K562 (cell line): Measurements from ENCODE around the gene ANKMY1. TPM values are rescaled to one million over a fixed set of nuclear protein-coding genes. Genes with fewer than 3 reads are reported as not detected.

ENCODE experiments used
- ELK1 ChIP-seq: sonication (generic); formaldehyde crosslinking; IDR thresholded peaks from 2 replicates; pipeline ENCODE4 v1.8.1; 2022; ENCODE audit warnings: missing genetic modification reagents
- GABPB2 ChIP-seq: fragments of 250-450 bp; sonication (Bioruptor Pico); conservative IDR thresholded peaks from 2 replicates; pipeline ENCODE4 v1.5.1; 2021; ENCODE audit warnings: mild to moderate bottlenecking
- HDAC3 ChIP-seq: fragments of 450-650 bp; IDR thresholded peaks from 2 replicates; pipeline ENCODE4 v1.6.1; 2018; ENCODE audit warnings: borderline replicate concordance, mild to moderate bottlenecking, moderate library complexity; ENCODE audit not compliant: partially characterized antibody
- JUND ChIP-seq, 2 experiments: IDR thresholded peaks; 2 replicates in 1 of 2; 3 replicates in 1 of 2; pipeline ENCODE4 v1.6.1; 2011; ENCODE audit warnings: borderline replicate concordance in 2 of 2, low read depth in 2 of 2, low read length in 2 of 2, improper control_type of control experiment in 1 of 2, missing biosample characterization in 1 of 2, missing genetic modification characterization in 1 of 2, missing genetic modification reagents in 1 of 2
- POLR2A ChIP-seq: fragments of 450-650 bp; conservative IDR thresholded peaks from 2 replicates; pipeline ENCODE4 v1.6.1; 2016
- POLR2B ChIP-seq: fragments of 450-650 bp; IDR thresholded peaks from 2 replicates; pipeline ENCODE4 v1.6.1; 2018; ENCODE audit warnings: low read depth; ENCODE audit not compliant: partially characterized antibody
- PRDM10 ChIP-seq: fragments of 450-650 bp; IDR thresholded peaks from 2 replicates; pipeline ENCODE4 v1.6.1; 2018; ENCODE audit not compliant: partially characterized antibody
- RBM14 ChIP-seq: fragments of 200-400 bp; formaldehyde crosslinking; IDR thresholded peaks from 2 replicates; pipeline ENCODE4 v1.6.1; 2018; ENCODE audit warnings: low read depth, mild to moderate bottlenecking, low read length, moderate library complexity, borderline replicate concordance; ENCODE audit not compliant: insufficient read depth
- RCOR1 ChIP-seq, 2 experiments: IDR thresholded peaks; 2 replicates each; pipeline ENCODE4 v1.6.1; 2012; ENCODE audit warnings: low read depth in 2 of 2, low read length in 2 of 2, borderline replicate concordance in 1 of 2, improper control_type of control experiment in 1 of 2
- TSHZ1 ChIP-seq: fragments of 250-450 bp; sonication (Bioruptor Pico); IDR thresholded peaks from 2 replicates; pipeline ENCODE4 v1.4.0; 2020; ENCODE audit warnings: mild to moderate bottlenecking, moderate library complexity
- ZNF133 ChIP-seq: fragments of 250-450 bp; sonication (Bioruptor Pico); IDR thresholded peaks from 2 replicates; pipeline ENCODE4 v1.4.0; 2020; ENCODE audit warnings: mild to moderate bottlenecking
- ZNF354B ChIP-seq: fragments of 250-450 bp; sonication (Bioruptor Pico); IDR thresholded peaks from 2 replicates; pipeline ENCODE4 v1.4.0; 2020
- ZNF431 ChIP-seq: sonication (generic); formaldehyde crosslinking; IDR thresholded peaks from 2 replicates; pipeline ENCODE4 v1.8.0; 2022; ENCODE audit warnings: mild to moderate bottlenecking, missing genetic modification reagents
- ZNF592 ChIP-seq: fragments of 450-650 bp; IDR thresholded peaks from 2 replicates; pipeline ENCODE4 v1.6.1; 2017; ENCODE audit warnings: antibody characterized with exemption, mild to moderate bottlenecking
- polyA plus RNA-seq, 8 experiments: library from polyadenylated mRNA; depleted of rRNA in 4 of 8; stranded (reverse) in 5 of 8; unstranded in 3 of 8; fragments of >200 nt; fragmentation: Nextera tagmentation in 2 of 8; fragmentation: Illumina TruSeq in 1 of 8; extraction: Ambion mirVana in 2 of 8; extraction: Trizol in 1 of 8; gene quantifications; 2 replicates each; pipeline versions ENCODE4 v1.2.1 to v1.2.3, GENCODE V29; 2011 to 2014; ENCODE audit warnings: inconsistent platforms in 1 of 8, missing spikeins in 1 of 8
- total RNA-seq, 7 experiments: library from RNA; depleted of rRNA in 6 of 7; stranded (reverse); fragments of >200 nt in 6 of 7; fragmentation: Illumina TruSeq in 2 of 7; extraction: Trizol in 2 of 7; gene quantifications; 2 replicates each; pipeline versions ENCODE4 v1.2.1 to v1.2.3, GENCODE V29; 2011 to 2021; ENCODE audit warnings: low replicate concordance in 1 of 7

Gene ANKMY1
- total and polyA plus RNA-seq, 9 of the 15 experiments (the other 6 are each of a cell fraction or from before 2014, with no cell fraction given) = 0.75 to 15.1 (median 11.7) TPM

- TF ChIP-seq POLR2B (peak; percentile 39), ZNF354B (CRISPR knock-in tag) (no peak), PRDM10 (peak; percentile 67), POLR2A (peak; percentile 58; the same call in 1 of the 2 replicates), GABPB2 (CRISPR knock-in tag) (no peak), ZNF133 (CRISPR knock-in tag) (no peak), ELK1 (no peak), JUND (IDR thresholded peaks at IDR 0.05; ENCODE audit: borderline replicate concordance, low read depth, low read length) (peak; percentile 45; the same call in 1 of the 2 replicates), JUND (tag; IDR thresholded peaks at IDR 0.05; ENCODE audit: borderline replicate concordance, low read depth, low read length) (no peak; the same call in 2 of the 3 replicates), HDAC3 (no peak), RBM14 (no peak), ZNF431 (CRISPR knock-in tag) (no peak), ZNF592 (peak; percentile 83; the same call in 1 of the 2 replicates), TSHZ1 (CRISPR knock-in tag) (no peak), RCOR1 (IDR thresholded peaks at IDR 0.05; ENCODE audit: borderline replicate concordance in 1 of 2, low read depth in 2 of 2, low read length in 2 of 2) (0 out of 4 replicates have a peak, but pooled peaks of 1 of the 2 experiments have one; percentile 8)
These were observed 26.8 kb upstream of the ANKMY1 start (continued) for GRCh38 chr2:240584486-240585031.
